Stimulated activated CD4-positive, alpha-beta T cell treated with anti-CD3 and anti-CD28 coated beads, TNF-alpha, amount 100 ng/mL, for 48 hours (primary cell): ENCODE data around the gene PLA2G4E.

Experiments used
- DNase-seq, 3 donors: peaks; one replicate each; pipeline ENCODE4 v3.0.0-alpha.2; 2020; ENCODE audit warnings: low read depth in 3 of 3

The PLA2G4E gene

DNA sequence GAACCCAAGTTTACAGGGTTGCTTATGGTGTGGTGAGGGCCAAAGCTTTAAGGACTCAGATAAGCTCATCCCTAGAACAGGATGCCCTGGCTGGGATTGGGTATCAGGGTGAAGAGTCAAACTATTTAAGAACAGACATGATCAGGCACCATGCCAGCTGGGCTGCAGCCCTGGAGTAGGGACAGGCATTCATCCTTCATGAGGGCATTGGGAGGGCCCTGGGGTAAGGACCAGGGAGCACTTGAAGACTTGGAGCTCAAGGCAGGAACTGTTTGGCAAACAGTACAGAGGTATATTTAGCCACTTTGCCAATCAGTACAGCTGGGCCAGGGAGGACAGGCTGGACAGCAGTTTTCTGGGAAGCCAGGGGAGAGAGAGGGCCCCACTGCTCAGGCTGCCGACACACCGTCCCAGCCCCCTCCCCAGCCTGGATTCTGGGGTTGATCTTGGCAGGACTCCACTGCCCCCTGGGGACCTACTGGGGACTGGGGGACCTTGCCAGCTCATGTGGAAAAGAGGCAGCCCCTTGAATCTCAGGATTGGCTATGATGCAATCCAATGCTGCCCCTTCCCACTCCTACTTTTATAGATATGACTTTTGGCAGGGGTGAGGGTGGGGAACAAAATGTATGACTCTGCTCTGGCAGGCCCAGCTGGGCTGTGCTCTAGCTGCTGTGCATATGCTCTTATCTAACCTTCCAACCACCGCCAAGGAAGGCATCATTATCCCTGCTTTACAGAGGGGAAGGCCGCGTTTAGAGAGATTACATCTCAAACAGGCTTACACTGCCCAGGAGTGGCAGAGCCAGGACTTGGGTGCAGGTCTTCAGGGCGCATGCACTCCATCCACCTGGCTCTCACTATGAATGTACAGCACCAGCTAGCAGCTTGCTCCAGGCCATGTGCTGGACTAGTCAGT is 2.3 kb downstream of the PLA2G4E start:
- no peak for DNase-seq

DNA sequence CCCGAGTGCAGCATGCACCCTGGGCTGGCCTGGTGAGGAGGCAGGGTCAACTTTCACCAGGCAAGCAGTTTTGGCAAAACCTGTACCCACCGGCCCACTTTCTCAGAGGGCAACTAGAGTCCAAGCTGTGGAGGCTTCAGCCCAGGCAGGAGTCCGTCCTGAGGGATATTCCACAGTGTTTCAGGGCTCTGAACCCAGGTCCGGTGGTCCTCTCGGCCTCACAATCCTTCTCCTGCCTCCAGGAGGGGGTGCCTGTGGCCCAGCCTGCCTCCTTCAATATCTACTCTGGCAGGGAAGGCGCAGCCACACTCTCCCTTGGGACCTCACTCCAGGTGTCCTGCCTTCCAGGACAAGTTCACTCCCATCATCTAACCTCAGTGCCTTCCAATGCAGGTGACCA is 3.9 kb downstream of the PLA2G4E start:
- no peak for DNase-seq

DNA sequence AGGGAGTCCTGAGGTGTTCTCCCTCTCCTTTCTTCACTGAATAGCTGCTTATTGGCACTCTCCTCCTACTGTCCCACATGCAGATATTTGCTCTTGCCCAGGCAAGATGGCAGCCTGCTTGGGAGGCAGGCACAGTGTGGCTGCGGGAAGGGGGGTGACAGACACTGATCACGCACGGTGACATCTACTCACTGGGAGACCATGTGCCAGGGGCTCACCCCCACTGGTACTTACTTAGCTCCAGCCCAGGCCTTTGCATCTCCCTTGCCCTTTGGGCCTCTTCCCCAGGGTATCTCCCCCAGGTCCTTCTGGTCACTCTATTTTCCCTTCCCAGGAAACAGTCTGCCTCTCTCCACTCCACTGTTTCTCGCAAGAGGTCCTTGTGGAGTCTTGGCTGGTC is 6.4 kb downstream of the PLA2G4E start:
- DNase-seq: no peak

- DNase-seq: no peak
Measured at GRCh38 chr15:42012928-42013482, 7.8 kb downstream of the PLA2G4E start.

DNA sequence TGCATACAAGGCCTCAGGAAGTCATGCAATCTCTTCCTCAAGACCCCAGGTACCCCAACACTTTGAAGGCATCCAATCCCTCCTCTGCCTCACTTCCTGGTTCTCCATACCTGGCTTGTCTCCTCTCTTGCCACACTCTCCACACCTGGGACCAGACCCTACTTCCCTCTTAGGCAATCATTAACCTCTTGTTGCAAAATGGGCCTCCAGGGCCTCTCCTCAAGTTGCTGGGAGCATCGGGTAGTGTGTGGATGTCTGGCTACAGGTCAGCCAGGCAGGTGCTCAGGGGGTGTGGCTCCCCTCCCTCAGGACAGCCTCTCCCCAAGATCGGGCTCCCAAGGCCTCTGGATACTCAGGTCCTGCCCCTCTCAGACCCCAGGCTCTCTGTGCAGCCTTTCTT is 8.6 kb downstream of the PLA2G4E start:
- DNase-seq: no peak

- no peak for DNase-seq
Measured at GRCh38 chr15:42011074-42011473, 9.8 kb downstream of the PLA2G4E start.

DNA sequence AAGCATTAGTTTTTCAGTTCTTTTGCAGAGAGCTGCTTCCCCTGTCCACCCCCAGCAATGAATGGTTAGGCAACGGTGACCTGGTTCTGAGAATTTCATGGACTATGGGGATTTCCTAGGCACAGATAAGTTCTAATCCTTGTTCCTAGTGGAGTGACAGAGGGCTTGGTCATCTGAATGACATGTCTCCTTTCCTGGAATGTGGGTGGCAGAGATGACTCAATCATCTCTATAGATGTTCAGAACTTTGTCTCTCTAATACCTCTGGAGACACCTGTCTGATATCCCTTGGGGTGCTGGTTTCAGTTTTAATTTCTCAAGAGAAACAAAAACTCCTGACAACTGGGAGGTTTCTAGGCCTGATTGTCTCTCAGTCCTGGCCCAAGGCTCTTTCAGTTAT is 10.4 kb downstream of the PLA2G4E start:
- DNase-seq: no peak

DNA sequence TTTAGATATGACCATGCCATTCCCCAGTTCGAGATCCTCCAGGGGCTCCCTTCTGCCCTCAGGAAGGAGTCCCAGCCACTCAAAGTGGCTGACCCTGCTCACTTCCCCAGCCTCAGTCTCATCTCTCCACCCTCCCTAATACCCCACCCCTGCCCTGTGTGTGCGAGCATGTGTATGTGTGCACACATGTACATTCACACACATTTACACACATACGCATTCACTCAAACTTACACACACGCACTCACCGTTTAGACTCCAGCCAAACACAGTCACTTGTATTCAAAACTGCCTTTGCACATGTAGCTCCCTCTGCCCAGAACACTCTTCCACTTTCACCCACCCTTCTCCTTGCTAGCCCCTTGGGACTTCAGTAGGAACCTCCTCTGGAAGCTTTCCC is 11.4 kb downstream of the PLA2G4E start:
- DNase-seq: no peak

DNA sequence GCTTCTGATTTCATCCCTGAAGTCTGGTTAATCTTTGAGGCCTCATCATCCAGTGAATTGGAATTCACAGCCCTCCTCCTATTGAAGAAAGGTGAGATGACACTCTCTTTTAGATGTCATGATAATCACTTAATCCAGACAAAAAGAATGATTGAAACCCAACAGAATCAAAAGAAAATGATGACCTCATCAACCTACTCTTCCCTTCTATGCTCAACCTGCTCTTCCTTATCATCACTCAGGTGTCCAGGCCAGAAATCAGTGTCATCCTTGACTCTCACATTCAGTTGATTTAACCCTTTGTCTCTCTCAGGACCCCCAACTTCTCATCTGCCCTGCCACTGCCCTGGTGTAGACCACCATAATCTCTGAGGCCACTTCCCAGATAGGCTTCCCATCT is 11.8 kb downstream of the PLA2G4E start:
- no peak for DNase-seq

- no peak for DNase-seq
Measured at GRCh38 chr15:42007386-42007785, 13.5 kb downstream of the PLA2G4E start.

DNA sequence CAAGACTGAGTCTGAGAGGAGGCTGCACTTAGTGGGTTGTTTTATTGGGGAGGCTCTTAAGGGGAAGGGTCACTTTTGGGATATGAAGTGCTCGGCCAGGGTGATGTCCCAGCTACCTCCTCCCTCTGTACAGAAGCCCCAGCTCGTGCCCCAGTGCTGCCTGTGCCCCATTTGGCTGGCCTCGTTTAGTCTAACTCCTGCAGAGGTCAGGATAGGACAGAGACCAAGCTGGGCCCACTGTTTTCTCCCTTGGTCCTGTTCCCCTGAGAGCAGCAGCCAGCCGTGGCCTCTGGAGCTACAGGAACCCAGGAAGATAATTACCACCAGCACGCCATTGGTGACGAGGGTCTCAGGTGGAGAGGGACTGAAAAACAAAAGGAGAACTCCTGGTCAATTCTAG is 18.5 kb downstream of the PLA2G4E start:
- no peak for DNase-seq

DNA sequence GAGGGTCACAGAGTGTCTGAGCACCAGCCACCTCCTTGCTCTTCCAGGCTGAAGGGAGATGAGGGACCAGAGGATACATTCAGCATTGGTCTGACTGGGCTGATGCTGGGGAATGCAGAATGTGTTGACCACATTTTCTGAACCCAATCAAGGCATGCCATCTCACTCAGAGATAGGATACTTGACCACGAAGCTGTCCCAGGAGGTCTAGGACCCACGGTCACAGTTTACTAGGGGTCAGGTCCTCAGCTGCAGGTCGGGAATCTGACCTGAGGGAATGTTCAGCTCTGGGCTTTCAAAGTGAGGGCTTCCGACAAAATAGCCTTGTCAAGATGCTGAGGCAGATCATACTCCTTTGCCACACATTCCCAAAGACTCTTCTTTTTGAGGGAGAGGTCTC is 19.6 kb downstream of the PLA2G4E start:
- no peak for DNase-seq

GRCh38 chr15:41999290-42000285 is 21.3 kb downstream of the PLA2G4E start:
- DNase-seq: no peak

GRCh38 chr15:41997845-41998244 is 23.0 kb downstream of the PLA2G4E start:
- no peak for DNase-seq

DNA sequence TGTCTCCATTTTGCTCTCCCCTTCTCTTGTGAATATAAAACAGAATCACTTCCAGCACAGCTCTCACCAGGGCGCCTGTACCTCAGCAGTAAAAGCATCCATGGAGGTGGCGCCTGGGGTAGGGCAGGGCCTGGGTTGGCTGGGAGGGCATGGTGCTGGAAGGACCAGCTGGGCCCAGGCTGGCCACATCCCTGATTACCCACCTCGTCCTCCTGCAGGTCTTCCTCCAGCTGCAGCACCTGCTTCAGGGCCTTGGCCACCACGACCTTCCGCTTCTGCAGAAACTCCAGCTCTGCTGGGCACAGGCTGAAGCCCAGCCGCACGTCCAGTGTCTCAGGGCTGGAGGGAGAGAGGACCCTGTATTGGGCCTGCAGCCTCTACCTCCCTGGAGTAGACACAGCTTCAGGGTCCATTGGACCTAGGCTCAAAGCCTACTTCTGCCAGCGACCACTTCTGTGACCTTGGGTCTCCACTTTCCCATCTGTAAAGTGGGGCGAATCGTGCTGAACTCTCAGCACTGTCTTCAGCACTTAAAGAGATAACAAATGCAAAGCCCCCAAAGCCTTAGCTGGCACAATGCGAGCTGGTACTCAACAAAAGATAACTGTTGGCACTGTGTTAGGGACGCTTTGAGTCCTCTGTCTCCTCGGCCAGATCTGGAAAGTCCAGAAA is 23.8 kb downstream of the PLA2G4E start:
- no peak for DNase-seq

DNA sequence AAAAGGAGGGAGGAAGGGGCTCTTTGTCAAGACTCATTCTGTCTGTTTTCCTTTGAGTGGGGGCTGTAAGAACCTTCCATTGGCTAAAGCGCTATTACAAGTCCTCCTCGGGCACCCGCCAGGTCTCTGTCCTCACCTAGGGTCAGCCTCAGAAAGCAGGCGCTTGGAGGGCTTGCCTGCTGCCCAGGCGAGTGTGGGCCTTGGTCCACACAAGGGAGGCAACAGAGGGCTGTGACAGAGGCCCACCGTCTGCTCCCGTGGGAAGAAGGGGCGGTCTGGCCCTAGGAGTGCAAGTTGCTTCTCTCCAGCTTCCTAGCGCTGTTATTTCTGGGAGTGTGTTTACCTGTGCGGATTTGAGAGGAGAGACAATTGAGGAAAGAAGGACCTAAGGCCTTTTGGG is 24.5 kb downstream of the PLA2G4E start:
- DNase-seq: no peak

- no peak for DNase-seq
Measured at GRCh38 chr15:41995476-41995855, 25.4 kb downstream of the PLA2G4E start.

- DNase-seq: no peak
Measured at GRCh38 chr15:41994772-41995475, 25.9 kb downstream of the PLA2G4E start.

- DNase-seq: no peak
Measured at GRCh38 chr15:41994171-41994650, 26.6 kb downstream of the PLA2G4E start.

- no peak for DNase-seq
Measured at GRCh38 chr15:41993472-41994170, 27.2 kb downstream of the PLA2G4E start.
